PC-3 (cell line): ENCODE data around the gene EPB41L1. TPM values are rescaled to one million over a fixed set of nuclear protein-coding genes. Genes with fewer than 3 reads are reported as not detected.

Experiments used
- ATAC-seq: fragments of 200-7000 bp; cut with Tn5 transposase; 2 replicates; pipeline ENCODE4 v1.9.1; 2020; ENCODE audit warnings: mild to moderate bottlenecking, moderate library complexity
- BruUV-seq: library from RNA; stranded (reverse); fragments of 400-500 nt; replicated peaks from 2 replicates; lab custom pipeline; 2021; lab: Mats Ljungman, UMichigan
- CTCF ChIA-PET: fragments of 300-600 bp; sonication (Branson Sonifier 250); formaldehyde crosslinking; loops from one replicate; lab custom pipeline; 2022; ENCODE audit warnings: antibody characterized with exemption; lab: Charles Lee
- POLR2A ChIA-PET: fragments of 300-600 bp; sonication (Branson Sonifier 250); formaldehyde crosslinking; loops from one replicate; lab custom pipeline; 2022; ENCODE audit warnings: antibody characterized with exemption; ENCODE audit not compliant: unreplicated experiment; lab: Charles Lee
- DNase-seq: peaks from one replicate; pipeline ENCODE4 v3.0.0-alpha.2; 2015
- H2AFZ ChIP-seq: fragments of 300-600 bp; sonication (generic); 2 replicates; pipeline ENCODE4 v1.6.0; 2016; ENCODE audit warnings: antibody characterized with exemption, low read length
- H3F3A ChIP-seq: fragments of 300-600 bp; sonication (generic); one replicate; pipeline ENCODE4 v1.6.0; 2017; ENCODE audit warnings: antibody characterized with exemption, low read length, control low read depth, mild to moderate bottlenecking; ENCODE audit not compliant: unreplicated experiment
- H3K27ac ChIP-seq: fragments of 300-600 bp; sonication (generic); 2 replicates; pipeline ENCODE4 v1.5.1; 2016; ENCODE audit warnings: mild to moderate bottlenecking, low read length
- H3K27me3 ChIP-seq: fragments of 300-600 bp; sonication (generic); 2 replicates; pipeline ENCODE4 v1.6.1; 2016; ENCODE audit warnings: low read length, mixed read lengths
- H3K36me3 ChIP-seq: fragments of 300-600 bp; sonication (generic); 2 replicates; pipeline ENCODE4 v1.6.1; 2016; ENCODE audit warnings: low read depth, mixed run types, low read length, mixed read lengths
- H3K4me1 ChIP-seq: fragments of 300-600 bp; sonication (generic); 2 replicates; pipeline ENCODE4 v1.5.1; 2016; ENCODE audit warnings: low read length; ENCODE audit not compliant: insufficient read depth
- H3K4me2 ChIP-seq: fragments of 300-600 bp; sonication (generic); 2 replicates; pipeline ENCODE4 v1.6.0; 2016; ENCODE audit warnings: low read length
- H3K4me3 ChIP-seq: fragments of 300-600 bp; sonication (generic); 2 replicates; pipeline ENCODE4 v1.5.1; 2016; ENCODE audit warnings: mild to moderate bottlenecking, low read length, mixed read lengths
- H3K79me2 ChIP-seq: fragments of 300-600 bp; sonication (generic); 2 replicates; pipeline ENCODE4 v1.6.1; 2017; ENCODE audit warnings: low read length, mixed read lengths
- H3K9ac ChIP-seq: fragments of 300-600 bp; sonication (generic); 2 replicates; pipeline ENCODE4 v1.6.0; 2016; ENCODE audit warnings: mild to moderate bottlenecking, low read length
- H3K9me2 ChIP-seq: fragments of 300-600 bp; sonication (generic); replicated peaks from 2 replicates; pipeline ENCODE4 v1.6.1; 2016; ENCODE audit warnings: mixed run types, low read length, mixed read lengths
- H3K9me3 ChIP-seq: fragments of 300-600 bp; sonication (generic); 2 replicates; pipeline ENCODE4 v1.6.1; 2016; ENCODE audit warnings: low read length, mixed read lengths
- H4K20me1 ChIP-seq: fragments of 300-600 bp; sonication (generic); 2 replicates; pipeline ENCODE4 v1.6.1; 2016; ENCODE audit warnings: low read length, mixed read lengths
- EZH2 ChIP-seq: fragments of 300-600 bp; sonication (generic); IDR thresholded peaks from one replicate; pipeline ENCODE4 v1.6.1; 2017; ENCODE audit warnings: antibody characterized with exemption, mild to moderate bottlenecking, low read length; ENCODE audit not compliant: unreplicated experiment
- EZH2phosphoT487 ChIP-seq: fragments of 300-600 bp; sonication (generic); IDR thresholded peaks from 2 replicates; pipeline ENCODE4 v1.6.1; 2018; ENCODE audit warnings: mild to moderate bottlenecking, antibody characterized with exemption, low read length, borderline replicate concordance
- intact Hi-C: fragments of 100-400 bp; cut with micrococcal nuclease; formaldehyde crosslinking; loops from 2 replicates; pipeline ENCODE4 v1.9.0; 2023
- total RNA-seq: library from RNA; depleted of rRNA; stranded (reverse); fragments of >200 nt; gene quantifications from 2 replicates; pipeline ENCODE4 v1.2.3, GENCODE V29; 2014
- TF ChIP-seq, protein P1 (sequence below): fragments of 300-600 bp; sonication (generic); conservative IDR thresholded peaks from 2 replicates; pipeline ENCODE4 v1.5.1; 2017; ENCODE audit warnings: antibody characterized with exemption, low read depth, mild to moderate bottlenecking, low read length

Gene EPB41L1
- total RNA-seq, 1 experiment from 2014 or later = 48.2 TPM

DNA sequence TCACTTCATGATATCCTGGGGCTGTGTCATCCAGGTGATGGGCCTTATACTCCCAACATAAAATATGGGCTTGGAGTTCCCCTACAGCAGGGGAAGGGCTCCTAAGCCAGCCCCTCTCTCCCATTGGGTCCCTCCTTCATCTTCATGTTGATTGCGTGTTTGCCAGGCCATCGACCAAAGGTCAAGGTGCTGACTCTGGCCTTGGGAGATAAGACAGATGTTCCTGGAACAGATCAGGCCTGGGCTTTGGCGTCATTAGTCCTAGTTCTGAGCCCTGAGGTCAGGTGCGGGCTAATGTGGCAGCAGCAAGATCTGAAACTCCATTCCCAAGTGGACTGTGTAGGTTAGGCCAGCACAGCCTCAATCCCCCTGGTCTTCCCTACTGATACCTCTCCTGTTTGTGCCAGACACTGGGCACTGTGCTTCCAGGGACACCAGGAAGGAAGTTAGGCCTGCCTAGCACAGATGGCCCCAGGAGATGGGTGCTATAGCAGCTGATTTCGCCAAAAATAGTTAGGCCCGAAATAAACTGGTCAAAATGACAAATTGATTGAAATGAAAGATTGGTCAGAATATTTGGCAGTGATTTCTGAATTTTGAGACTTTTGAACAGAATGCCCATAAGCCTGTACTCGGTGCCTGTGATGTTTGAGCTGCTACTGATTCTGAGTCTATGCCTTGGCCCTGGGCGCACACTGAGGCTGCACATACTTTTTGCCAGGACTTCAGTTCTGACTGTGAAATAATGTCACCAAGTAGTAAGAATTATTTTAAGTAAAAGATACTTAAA is 28.8 kb downstream of the EPB41L1 start:
- Histone ChIP-seq H3K79me2 (no peaks in the 10 kb centered on the region), H3K9me2 (no peaks in the 10 kb centered on the region), H4K20me1 (no peaks in the 10 kb centered on the region), H3K4me2 (no peak overlapping the region), H3K27ac (no peak overlapping the region), H2AFZ (no peak overlapping the region), H3K27me3 (no peaks in the 10 kb centered on the region), H3F3A (no peaks in the 10 kb centered on the region), H3K9me3 (no peaks in the 10 kb centered on the region), H3K36me3 (0 out of 2 replicates have a peak, but pooled peaks cover 7% of the 10 kb centered on the region), H3K4me3 (no peak overlapping the region), H3K4me1 (no peaks in the 10 kb centered on the region), H3K9ac (no peak overlapping the region)
- intact Hi-C loops = no loop called here
- BruUV-seq = no TSS peak
- POLR2A ChIA-PET = no interaction called here
- DNase-seq = no peak
- CTCF ChIA-PET = no interaction called here
- no peak for TF ChIP-seq EZH2phosphoT487
- ATAC-seq = no peak

DNA sequence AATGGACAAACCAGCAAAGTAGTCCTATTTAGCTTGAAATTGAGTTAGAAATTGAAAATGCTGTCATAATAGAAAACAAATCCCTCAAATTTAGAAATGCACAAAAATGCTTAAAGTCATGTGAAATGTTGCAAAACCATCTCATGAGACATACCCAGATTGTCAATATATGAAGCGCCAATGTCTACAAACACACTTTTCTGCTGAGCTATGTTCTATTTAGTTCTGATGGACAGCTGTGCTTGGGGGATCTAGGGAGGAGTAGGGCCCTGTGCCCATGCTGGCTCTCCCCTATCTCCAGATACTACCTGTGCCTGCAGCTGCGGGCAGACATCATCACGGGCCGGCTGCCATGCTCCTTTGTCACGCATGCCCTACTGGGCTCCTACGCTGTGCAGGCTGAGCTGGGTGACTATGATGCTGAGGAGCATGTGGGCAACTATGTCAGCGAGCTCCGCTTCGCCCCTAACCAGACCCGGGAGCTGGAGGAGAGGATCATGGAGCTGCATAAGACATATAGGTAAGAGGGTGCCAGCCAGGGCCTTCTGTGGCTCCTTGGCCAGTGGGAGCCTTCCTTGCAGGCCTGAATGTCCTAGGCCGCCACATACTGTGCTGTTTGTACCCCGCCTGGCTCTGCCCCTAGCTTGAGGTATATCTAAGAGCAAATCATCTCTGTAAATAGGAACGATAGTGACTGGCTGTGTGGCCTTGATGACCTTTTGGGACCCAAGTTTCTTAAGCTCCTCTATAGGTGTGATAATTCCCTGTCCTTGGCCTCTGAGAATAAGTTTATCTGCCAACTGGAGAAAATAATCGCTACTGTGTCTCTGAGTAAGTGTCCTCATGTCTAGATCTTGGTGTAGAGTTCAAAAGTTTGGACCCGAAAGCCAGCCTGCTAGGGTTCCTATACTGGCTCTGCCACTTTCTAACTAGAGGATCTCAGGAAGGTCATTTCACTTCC is 30.6 kb downstream of the EPB41L1 start:
- H4K20me1 ChIP-seq = no peaks in the 10 kb centered on the region
- TF ChIP-seq, protein P1, sequence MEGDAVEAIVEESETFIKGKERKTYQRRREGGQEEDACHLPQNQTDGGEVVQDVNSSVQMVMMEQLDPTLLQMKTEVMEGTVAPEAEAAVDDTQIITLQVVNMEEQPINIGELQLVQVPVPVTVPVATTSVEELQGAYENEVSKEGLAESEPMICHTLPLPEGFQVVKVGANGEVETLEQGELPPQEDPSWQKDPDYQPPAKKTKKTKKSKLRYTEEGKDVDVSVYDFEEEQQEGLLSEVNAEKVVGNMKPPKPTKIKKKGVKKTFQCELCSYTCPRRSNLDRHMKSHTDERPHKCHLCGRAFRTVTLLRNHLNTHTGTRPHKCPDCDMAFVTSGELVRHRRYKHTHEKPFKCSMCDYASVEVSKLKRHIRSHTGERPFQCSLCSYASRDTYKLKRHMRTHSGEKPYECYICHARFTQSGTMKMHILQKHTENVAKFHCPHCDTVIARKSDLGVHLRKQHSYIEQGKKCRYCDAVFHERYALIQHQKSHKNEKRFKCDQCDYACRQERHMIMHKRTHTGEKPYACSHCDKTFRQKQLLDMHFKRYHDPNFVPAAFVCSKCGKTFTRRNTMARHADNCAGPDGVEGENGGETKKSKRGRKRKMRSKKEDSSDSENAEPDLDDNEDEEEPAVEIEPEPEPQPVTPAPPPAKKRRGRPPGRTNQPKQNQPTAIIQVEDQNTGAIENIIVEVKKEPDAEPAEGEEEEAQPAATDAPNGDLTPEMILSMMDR = no peak
- TF ChIP-seq EZH2 (no peak), EZH2phosphoT487 (no peak)
- no peaks in the 10 kb centered on the region for H3K27me3 ChIP-seq
- H3K79me2 ChIP-seq = no peaks in the 10 kb centered on the region
- H3K27ac ChIP-seq = no peak overlapping the region
- no peak overlapping the region for H3K9ac ChIP-seq
- peaks cover 12% of the 10 kb centered on the region; the same call in 1 of the 2 replicates for H3K36me3 ChIP-seq
- H3K4me3 ChIP-seq = no peak overlapping the region
- no peak overlapping the region for H2AFZ ChIP-seq
- no peaks in the 10 kb centered on the region for H3K9me3 ChIP-seq
- DNase-seq = no peak
- H3K4me2 ChIP-seq = no peak overlapping the region
- no peaks in the 10 kb centered on the region for H3K9me2 ChIP-seq
- ATAC-seq = no peak
- no TSS peak for BruUV-seq
- intact Hi-C loops = no loop called here
- no peaks in the 10 kb centered on the region for H3F3A ChIP-seq
- ChIA-PET POLR2A (no interaction called here), CTCF (no interaction called here)
- H3K4me1 ChIP-seq = no peaks in the 10 kb centered on the region

DNA sequence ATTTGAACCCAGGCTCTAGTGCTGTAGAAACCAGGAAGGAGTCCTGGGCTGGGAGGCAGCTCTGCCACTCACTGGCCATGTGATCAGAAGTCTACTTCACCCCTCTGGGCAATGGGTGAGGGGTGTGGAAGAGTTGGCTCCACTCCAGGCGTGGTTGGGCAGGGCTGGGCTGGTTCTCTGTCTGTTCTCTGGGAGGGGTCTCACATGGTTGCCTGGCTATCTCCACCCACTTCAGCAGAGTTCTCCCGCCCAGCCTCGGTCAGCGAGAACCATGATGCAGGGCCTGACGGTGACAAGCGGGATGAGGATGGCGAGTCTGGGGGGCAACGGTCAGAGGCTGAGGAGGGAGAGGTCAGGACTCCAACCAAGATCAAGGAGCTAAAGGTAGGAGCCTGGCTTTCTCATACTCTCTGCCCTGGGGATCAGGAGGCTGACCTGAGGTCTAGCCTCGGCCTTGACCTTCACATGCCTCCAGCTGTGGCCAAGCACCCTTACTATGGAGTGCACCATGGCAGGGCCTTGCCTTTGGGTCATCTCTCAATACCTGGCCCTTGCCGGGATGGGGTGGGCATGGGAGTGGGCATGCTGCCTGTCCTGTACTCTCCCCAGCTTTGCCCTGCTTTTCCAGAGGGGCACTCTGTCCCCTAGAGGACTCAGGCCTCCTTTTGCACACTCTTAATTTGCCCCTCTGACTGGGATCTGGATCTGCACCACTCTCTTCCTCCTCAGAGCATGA is 39.6 kb downstream of the EPB41L1 start:
- Histone ChIP-seq H3K4me1 (no peaks in the 10 kb centered on the region), H3K9me3 (no peaks in the 10 kb centered on the region), H3K27me3 (no peaks in the 10 kb centered on the region), H3F3A (no peaks in the 10 kb centered on the region), H3K9ac (no peak overlapping the region), H3K4me2 (no peak overlapping the region), H3K27ac (no peak overlapping the region), H3K4me3 (no peak overlapping the region), H2AFZ (no peak overlapping the region), H4K20me1 (no peaks in the 10 kb centered on the region), H3K36me3 (peaks cover 11% of the 10 kb centered on the region), H3K79me2 (no peaks in the 10 kb centered on the region), H3K9me2 (no peaks in the 10 kb centered on the region)
- POLR2A ChIA-PET = no interaction called here
- no peak for DNase-seq
- ATAC-seq = no peak
- intact Hi-C loops = no loop called here
- BruUV-seq = no TSS peak
- TF ChIP-seq, protein P1 = no peak
- TF ChIP-seq EZH2phosphoT487 (no peak), EZH2 (no peak)
- CTCF ChIA-PET = no interaction called here
